Measurements from ENCODE around the gene RAD51B. TPM values are rescaled to one million over a fixed set of nuclear protein-coding genes. Genes with fewer than 3 reads are reported as not detected.

Gene RAD51B
- total and polyA plus RNA-seq, 2 of the 13 experiments (the other 11 are each of a cell fraction or from before 2014, with no cell fraction given), result 7.0 to 9.5 TPM

DNA sequence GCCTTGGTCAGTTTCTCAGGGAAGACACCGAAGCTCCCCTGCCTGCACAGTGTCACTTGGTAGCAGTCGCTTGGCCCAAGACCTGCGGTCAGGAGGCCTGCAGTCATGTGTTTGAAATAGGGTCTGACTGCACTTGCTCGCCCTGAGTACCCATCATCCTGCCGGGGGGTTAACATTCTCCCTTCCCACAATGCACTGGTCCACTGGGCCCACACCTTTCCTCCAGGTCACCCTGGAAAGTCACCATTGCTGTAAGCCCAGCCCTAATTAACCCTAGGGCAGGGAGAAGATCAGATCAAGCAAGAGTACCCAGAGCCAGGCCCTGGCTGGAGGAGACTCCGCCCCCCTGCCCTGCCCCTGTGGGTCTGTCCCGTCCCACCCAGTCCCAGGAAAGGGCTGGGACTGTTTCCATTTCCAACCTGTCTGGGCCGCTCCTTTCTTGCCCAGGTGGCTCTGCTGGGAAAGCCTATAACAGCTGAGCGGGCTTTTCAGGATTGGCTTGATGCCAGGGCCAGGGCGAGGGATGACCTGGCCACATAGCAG, 886.2 kb downstream of the RAD51B start:
- Histone ChIP-seq H3K9me3 (ENCODE audit: low read length) (no peaks in the 10 kb centered on the region), H4K20me1 (ENCODE audit: insufficient read depth, low read length) (no peaks in the 10 kb centered on the region), H3K9ac (ENCODE audit: insufficient read depth, low read depth, low read length) (no peak overlapping the region), H3K27me3 (ENCODE audit: control insufficient read depth in 1 of 2, insufficient read depth in 2 of 2, low read length in 2 of 2) (peaks cover 0 to 22% of the 10 kb centered on the region in 2 experiments; a peak in 3 of 5 replicates), H3K4me3 (replicated peaks in 1 of 3; ENCODE audit: insufficient read depth in 1 of 3, low read depth in 2 of 3, low read length in 3 of 3) (no peak overlapping the region), H3K27ac (ENCODE audit: extremely low read length, insufficient read depth, low read length) (no peak overlapping the region), H3K4me1 (ENCODE audit: insufficient read depth, low read length) (peaks cover 44% of the 10 kb centered on the region), H3K79me2 (ENCODE audit: insufficient read depth, low read length) (no peaks in the 10 kb centered on the region), H2AFZ (ENCODE audit: low read length) (no peak overlapping the region), H3K36me3 (replicated peaks in 1 of 2; ENCODE audit: control insufficient read depth in 1 of 2, insufficient read depth in 2 of 2, low read length in 2 of 2) (no peaks in the 10 kb centered on the region), H3K4me2 (ENCODE audit: low read depth, low read length) (no peak overlapping the region)
- POLR2A ChIA-PET, result no interaction called here
- BruUV-seq (replicated peaks), result no TSS peak
- DNase-seq (ENCODE audit: low spot score), result no peak
- CTCF ChIA-PET (ENCODE audit: low intra/inter-chr PET ratio, low total read pairs), result no interaction called here
- in situ Hi-C loops (cut with HindIII; ENCODE audit: extremely low pct_ligation_motif_present, low pct_unique_long_range_greater_than_20kb), result no loop called here
- intact Hi-C loops (cut with micrococcal nuclease; ENCODE audit: unreplicated experiment), result no loop called here
- FAIRE-seq, result no peak
- ATAC-seq, result peak; percentile 16; the same call in 1 of the 3 replicates
- TF ChIP-seq ZFY (CRISPR knock-in tag; IDR thresholded peaks at IDR 0.05) (no peak), SOX13 (IDR thresholded peaks at IDR 0.05) (no peak), SOX13 (CRISPR knock-in tag; conservative IDR thresholded peaks at IDR 0.05 in 1 of 2, IDR thresholded peaks at IDR 0.05 in 1 of 2) (no peak), KAT2B (IDR thresholded peaks at IDR 0.05; ENCODE audit: borderline replicate concordance, low read depth, low read length) (no peak), MLLT10 (CRISPR knock-in tag; IDR thresholded peaks at IDR 0.05) (no peak), MXI1 (IDR thresholded peaks at IDR 0.05; ENCODE audit: borderline replicate concordance, low read depth, low read length) (no peak), ZNF780A (CRISPR knock-in tag; IDR thresholded peaks at IDR 0.05) (no peak), KLF11 (CRISPR knock-in tag; IDR thresholded peaks at IDR 0.05) (no peak), NFYB (CRISPR knock-in tag; IDR thresholded peaks at IDR 0.05) (no peak), ZNF850 (CRISPR knock-in tag; conservative IDR thresholded peaks at IDR 0.05) (no peak)
- TF ChIP-seq, protein P1, sequence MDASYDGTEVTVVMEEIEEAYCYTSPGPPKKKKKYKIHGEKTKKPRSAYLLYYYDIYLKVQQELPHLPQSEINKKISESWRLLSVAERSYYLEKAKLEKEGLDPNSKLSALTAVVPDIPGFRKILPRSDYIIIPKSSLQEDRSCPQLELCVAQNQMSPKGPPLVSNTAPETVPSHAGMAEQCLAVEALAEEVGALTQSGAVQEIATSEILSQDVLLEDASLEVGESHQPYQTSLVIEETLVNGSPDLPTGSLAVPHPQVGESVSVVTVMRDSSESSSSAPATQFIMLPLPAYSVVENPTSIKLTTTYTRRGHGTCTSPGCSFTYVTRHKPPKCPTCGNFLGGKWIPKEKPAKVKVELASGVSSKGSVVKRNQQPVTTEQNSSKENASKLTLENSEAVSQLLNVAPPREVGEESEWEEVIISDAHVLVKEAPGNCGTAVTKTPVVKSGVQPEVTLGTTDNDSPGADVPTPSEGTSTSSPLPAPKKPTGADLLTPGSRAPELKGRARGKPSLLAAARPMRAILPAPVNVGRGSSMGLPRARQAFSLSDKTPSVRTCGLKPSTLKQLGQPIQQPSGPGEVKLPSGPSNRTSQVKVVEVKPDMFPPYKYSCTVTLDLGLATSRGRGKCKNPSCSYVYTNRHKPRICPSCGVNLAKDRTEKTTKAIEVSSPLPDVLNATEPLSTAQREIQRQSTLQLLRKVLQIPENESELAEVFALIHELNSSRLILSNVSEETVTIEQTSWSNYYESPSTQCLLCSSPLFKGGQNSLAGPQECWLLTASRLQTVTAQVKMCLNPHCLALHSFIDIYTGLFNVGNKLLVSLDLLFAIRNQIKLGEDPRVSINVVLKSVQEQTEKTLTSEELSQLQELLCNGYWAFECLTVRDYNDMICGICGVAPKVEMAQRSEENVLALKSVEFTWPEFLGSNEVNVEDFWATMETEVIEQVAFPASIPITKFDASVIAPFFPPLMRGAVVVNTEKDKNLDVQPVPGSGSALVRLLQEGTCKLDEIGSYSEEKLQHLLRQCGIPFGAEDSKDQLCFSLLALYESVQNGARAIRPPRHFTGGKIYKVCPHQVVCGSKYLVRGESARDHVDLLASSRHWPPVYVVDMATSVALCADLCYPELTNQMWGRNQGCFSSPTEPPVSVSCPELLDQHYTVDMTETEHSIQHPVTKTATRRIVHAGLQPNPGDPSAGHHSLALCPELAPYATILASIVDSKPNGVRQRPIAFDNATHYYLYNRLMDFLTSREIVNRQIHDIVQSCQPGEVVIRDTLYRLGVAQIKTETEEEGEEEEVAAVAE (CRISPR knock-in tag; IDR thresholded peaks at IDR 0.05; ENCODE audit: borderline replicate concordance), result no peak
- TF ChIP-seq, protein P2, sequence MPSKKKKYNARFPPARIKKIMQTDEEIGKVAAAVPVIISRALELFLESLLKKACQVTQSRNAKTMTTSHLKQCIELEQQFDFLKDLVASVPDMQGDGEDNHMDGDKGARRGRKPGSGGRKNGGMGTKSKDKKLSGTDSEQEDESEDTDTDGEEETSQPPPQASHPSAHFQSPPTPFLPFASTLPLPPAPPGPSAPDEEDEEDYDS (CRISPR knock-in tag; IDR thresholded peaks at IDR 0.05), result no peak
- TF ChIP-seq, protein P3, sequence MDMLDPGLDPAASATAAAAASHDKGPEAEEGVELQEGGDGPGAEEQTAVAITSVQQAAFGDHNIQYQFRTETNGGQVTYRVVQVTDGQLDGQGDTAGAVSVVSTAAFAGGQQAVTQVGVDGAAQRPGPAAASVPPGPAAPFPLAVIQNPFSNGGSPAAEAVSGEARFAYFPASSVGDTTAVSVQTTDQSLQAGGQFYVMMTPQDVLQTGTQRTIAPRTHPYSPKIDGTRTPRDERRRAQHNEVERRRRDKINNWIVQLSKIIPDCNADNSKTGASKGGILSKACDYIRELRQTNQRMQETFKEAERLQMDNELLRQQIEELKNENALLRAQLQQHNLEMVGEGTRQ (IDR thresholded peaks at IDR 0.05; ENCODE audit: low read depth, low read length), result no peak
- TF ChIP-seq, protein P3 (CRISPR knock-in tag; IDR thresholded peaks at IDR 0.05; ENCODE audit: borderline replicate concordance), result no peak
- 59% methylated on average over 9 of the region's 10 CpGs for WGBS (ENCODE audit: low lambda C conversion rate)

Data from HepG2 (cell line).